ENCODE data around the gene ACTL8.

DNA sequence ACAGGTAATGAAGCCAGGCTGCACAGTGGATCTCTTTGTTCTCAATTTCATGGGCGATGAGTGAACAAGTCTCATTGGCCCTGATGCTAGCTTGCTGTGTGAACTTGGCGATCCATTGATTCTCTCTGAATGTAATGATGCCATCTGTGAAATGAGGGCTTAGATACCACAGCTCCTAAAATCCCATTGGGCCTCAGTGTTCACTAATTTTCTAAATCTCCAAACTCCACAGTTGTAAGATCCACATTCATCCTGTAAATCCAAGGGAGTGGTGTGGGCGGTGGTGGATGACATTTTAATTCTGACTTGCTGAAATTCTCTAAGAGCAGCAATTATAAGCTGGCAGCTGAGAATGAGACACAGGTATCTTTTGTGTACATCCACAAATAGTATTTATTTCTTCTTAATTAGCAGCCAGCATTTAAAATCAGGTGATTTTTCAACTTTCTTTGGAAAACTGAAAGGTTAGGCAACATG is 9.6 kb upstream of the ACTL8 start:
- no peak for TF ChIP-seq EZH2 (IDR thresholded peaks at IDR 0.05; ENCODE audit: low read length)
- TF ChIP-seq, protein P1, sequence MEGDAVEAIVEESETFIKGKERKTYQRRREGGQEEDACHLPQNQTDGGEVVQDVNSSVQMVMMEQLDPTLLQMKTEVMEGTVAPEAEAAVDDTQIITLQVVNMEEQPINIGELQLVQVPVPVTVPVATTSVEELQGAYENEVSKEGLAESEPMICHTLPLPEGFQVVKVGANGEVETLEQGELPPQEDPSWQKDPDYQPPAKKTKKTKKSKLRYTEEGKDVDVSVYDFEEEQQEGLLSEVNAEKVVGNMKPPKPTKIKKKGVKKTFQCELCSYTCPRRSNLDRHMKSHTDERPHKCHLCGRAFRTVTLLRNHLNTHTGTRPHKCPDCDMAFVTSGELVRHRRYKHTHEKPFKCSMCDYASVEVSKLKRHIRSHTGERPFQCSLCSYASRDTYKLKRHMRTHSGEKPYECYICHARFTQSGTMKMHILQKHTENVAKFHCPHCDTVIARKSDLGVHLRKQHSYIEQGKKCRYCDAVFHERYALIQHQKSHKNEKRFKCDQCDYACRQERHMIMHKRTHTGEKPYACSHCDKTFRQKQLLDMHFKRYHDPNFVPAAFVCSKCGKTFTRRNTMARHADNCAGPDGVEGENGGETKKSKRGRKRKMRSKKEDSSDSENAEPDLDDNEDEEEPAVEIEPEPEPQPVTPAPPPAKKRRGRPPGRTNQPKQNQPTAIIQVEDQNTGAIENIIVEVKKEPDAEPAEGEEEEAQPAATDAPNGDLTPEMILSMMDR (optimal IDR thresholded peaks at IDR 0.05 in 1 of 3, IDR thresholded peaks at IDR 0.05 in 1 of 3, conservative IDR thresholded peaks at IDR 0.05 in 1 of 3; ENCODE audit: extremely low read depth in 1 of 3, insufficient read depth in 2 of 3, low read length in 3 of 3), result no peak

Data from keratinocyte (primary cell).